Prostate gland (tissue), 2 donors: ENCODE measurements around the gene DMXL1. TPM values are rescaled to one million over a fixed set of nuclear protein-coding genes. Genes with fewer than 3 reads are reported as not detected.

Source experiments
- DNase-seq: peaks from one replicate; pipeline ENCODE4 v3.0.0-alpha.2; 2019; ENCODE audit warnings: low spot score
- H3K27ac ChIP-seq, 2 donors: fragments of 200-600 bp; sonication (generic); 2 replicates each; pipeline ENCODE4 v1.5.1; 2017 to 2019
- H3K27me3 ChIP-seq: fragments of 200-600 bp; sonication (generic); replicated peaks from 2 replicates; pipeline ENCODE4 v1.5.1; 2019; ENCODE audit not compliant: insufficient read depth
- H3K36me3 ChIP-seq, 2 donors: fragments of 200-600 bp; sonication (generic); 1 replicate in 1 of 2; 2 replicates in 1 of 2; pipeline versions ENCODE4 v1.5.1 to v1.8.1; 2017 to 2019
- H3K4me1 ChIP-seq: fragments of 200-600 bp; sonication (generic); replicated peaks from 2 replicates; pipeline ENCODE4 v1.5.1; 2019
- H3K4me3 ChIP-seq, 2 donors: fragments of 200-600 bp; sonication (generic); 2 replicates each; pipeline ENCODE4 v1.5.1; 2017 to 2019
- H3K9me3 ChIP-seq: fragments of 200-600 bp; sonication (generic); 2 replicates; pipeline ENCODE4 v1.5.1; 2017
- CTCF ChIP-seq, 4 experiments: fragments of 200-600 bp in 2 of 4; fragments of 450-650 bp in 2 of 4; sonication (generic) in 2 of 4; IDR thresholded peaks; 1 replicate in 3 of 4; 2 replicates in 1 of 4; pipeline ENCODE4 v1.5.1; 2016 to 2019; ENCODE audit warnings: antibody characterized with exemption in 4 of 4, mild to moderate bottlenecking in 2 of 4, moderate library complexity in 2 of 4
- POLR2A ChIP-seq: fragments of 450-650 bp; IDR thresholded peaks from one replicate; pipeline ENCODE4 v1.6.1; 2016; ENCODE audit warnings: antibody characterized with exemption, mild to moderate bottlenecking
- POLR2AphosphoS5 ChIP-seq: sonication (generic); formaldehyde crosslinking; IDR thresholded peaks from one replicate; pipeline ENCODE4 v1.6.1; 2017; ENCODE audit warnings: antibody characterized with exemption
- WGBS: methylation state at CpG from one replicate; pipeline ENCODE4 v1.1.5; 2018; 5-methylcytosine and 5-hydroxymethylcytosine counted together
- intact Hi-C: fragments of 100-400 bp; cut with DNase I; formaldehyde crosslinking; loops from one replicate; pipeline ENCODE4 v1.14.2; 2022
- total RNA-seq, 2 donors: library from RNA; depleted of rRNA; stranded (reverse); fragments of >200 nt; gene quantifications; one replicate each; pipeline ENCODE4 v1.1.0, GENCODE V29; 2016

Gene DMXL1
- total RNA-seq, 2 donors from 2014 or later = 89.2 to 180 TPM

GRCh38 chr5:119136666-119137318 lies 65.9 kb downstream of the DMXL1 start:
- no peak for DNase-seq
- Histone ChIP-seq H3K9me3 (no peaks in the 10 kb centered on the region), H3K36me3 (no peaks in the 10 kb centered on the region), H3K4me3 (no peak overlapping the region), H3K27me3 (no peaks in the 10 kb centered on the region), H3K27ac (no peak overlapping the region), H3K4me1 (no peaks in the 10 kb centered on the region)
- TF ChIP-seq CTCF (IDR thresholded peaks at IDR 0.05) (no peak), POLR2AphosphoS5 (no peak), POLR2A (no peak)
- 95% methylated on average over 7 of the region's 7 CpGs for WGBS
- intact Hi-C loops = no loop called here

GRCh38 chr5:119153629-119154028 lies 82.7 kb downstream of the DMXL1 start:
- DNase-seq = no peak
- 93% methylated on average over 4 of the region's 4 CpGs for WGBS
- Histone ChIP-seq H3K4me1 (no peaks in the 10 kb centered on the region), H3K9me3 (no peaks in the 10 kb centered on the region), H3K4me3 (no peak overlapping the region), H3K27ac (no peak overlapping the region), H3K36me3 (peaks cover 3 to 4% of the 10 kb centered on the region in 2 donors), H3K27me3 (no peaks in the 10 kb centered on the region)
- intact Hi-C loops = no loop called here
- TF ChIP-seq POLR2A (no peak), CTCF (IDR thresholded peaks at IDR 0.05) (no peak), POLR2AphosphoS5 (no peak)

GRCh38 chr5:119158144-119158543 lies 87.3 kb downstream of the DMXL1 start:
- Histone ChIP-seq H3K9me3 (no peaks in the 10 kb centered on the region), H3K27me3 (no peaks in the 10 kb centered on the region), H3K4me1 (no peaks in the 10 kb centered on the region), H3K27ac (no peak overlapping the region), H3K4me3 (no peak overlapping the region), H3K36me3 (no peaks in the 10 kb centered on the region)
- 95% methylated on average over 2 of the region's 2 CpGs for WGBS
- no peak for TF ChIP-seq POLR2A
- no peak for DNase-seq
- intact Hi-C loops = no loop called here

- no peak overlapping the region for H3K4me3 ChIP-seq
- DNase-seq = no peak
- H3K9me3 ChIP-seq = no peaks in the 10 kb centered on the region
- H3K4me1 ChIP-seq = no peaks in the 10 kb centered on the region
- H3K27ac ChIP-seq = no peak overlapping the region
- no peaks in the 10 kb centered on the region for H3K36me3 ChIP-seq
- 74% methylated on average over 4 of the region's 4 CpGs for WGBS
- intact Hi-C loops = no loop called here
- no peaks in the 10 kb centered on the region for H3K27me3 ChIP-seq
- TF ChIP-seq POLR2AphosphoS5 = no peak
- no peak for TF ChIP-seq POLR2A
- TF ChIP-seq CTCF (IDR thresholded peaks at IDR 0.05) = no peak
These were observed 90.5 kb downstream of the DMXL1 start for GRCh38 chr5:119161430-119161829.

GRCh38 chr5:119166026-119166425 lies 95.1 kb downstream of the DMXL1 start:
- 50% methylated on average over 4 of the region's 4 CpGs for WGBS
- Histone ChIP-seq H3K9me3 (no peaks in the 10 kb centered on the region), H3K27ac (no peak overlapping the region), H3K4me1 (no peaks in the 10 kb centered on the region), H3K27me3 (no peaks in the 10 kb centered on the region), H3K36me3 (no peaks in the 10 kb centered on the region), H3K4me3 (no peak overlapping the region)
- DNase-seq = no peak
- TF ChIP-seq CTCF (IDR thresholded peaks at IDR 0.05) = no peak
- intact Hi-C loops = no loop called here
